WI38 (cell line): ENCODE data around the gene GAS2.

Experiments used
- H3K4me3 ChIP-seq: 2 replicates; pipeline ENCODE4 v1.5.1; 2011; ENCODE audit warnings: low read depth, mild to moderate bottlenecking, control low read depth, low read length
- TF ChIP-seq, protein P1 (sequence below): IDR thresholded peaks from 2 replicates; pipeline ENCODE4 v1.5.1; 2012; ENCODE audit warnings: low read depth, mild to moderate bottlenecking, control low read depth, low read length

Gene GAS2

GRCh38 chr11:22764735-22765134 lies 98.3 kb downstream of the GAS2 start:
- no peak overlapping the region for H3K4me3 ChIP-seq
- TF ChIP-seq, protein P1, sequence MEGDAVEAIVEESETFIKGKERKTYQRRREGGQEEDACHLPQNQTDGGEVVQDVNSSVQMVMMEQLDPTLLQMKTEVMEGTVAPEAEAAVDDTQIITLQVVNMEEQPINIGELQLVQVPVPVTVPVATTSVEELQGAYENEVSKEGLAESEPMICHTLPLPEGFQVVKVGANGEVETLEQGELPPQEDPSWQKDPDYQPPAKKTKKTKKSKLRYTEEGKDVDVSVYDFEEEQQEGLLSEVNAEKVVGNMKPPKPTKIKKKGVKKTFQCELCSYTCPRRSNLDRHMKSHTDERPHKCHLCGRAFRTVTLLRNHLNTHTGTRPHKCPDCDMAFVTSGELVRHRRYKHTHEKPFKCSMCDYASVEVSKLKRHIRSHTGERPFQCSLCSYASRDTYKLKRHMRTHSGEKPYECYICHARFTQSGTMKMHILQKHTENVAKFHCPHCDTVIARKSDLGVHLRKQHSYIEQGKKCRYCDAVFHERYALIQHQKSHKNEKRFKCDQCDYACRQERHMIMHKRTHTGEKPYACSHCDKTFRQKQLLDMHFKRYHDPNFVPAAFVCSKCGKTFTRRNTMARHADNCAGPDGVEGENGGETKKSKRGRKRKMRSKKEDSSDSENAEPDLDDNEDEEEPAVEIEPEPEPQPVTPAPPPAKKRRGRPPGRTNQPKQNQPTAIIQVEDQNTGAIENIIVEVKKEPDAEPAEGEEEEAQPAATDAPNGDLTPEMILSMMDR: no peak

DNA sequence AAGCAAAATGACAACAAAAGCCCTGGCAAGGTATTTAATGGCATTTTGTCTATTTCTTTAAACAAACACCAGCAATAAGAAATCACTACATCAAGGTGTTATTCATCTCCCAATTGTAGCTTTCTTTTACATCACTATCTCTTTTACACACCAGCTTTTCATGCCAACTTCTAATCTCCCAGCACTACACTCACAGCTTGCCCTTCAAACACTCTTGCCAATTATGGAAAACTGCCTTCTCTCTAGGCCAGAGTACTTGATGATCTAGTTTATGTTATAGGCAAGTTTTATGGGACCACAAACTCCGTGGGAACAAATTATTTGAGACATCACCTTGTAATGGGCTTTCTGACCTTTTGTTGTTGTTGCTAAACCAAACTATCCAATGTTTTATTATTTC lies 101.9 kb downstream of the GAS2 start:
- TF ChIP-seq, protein P1: no peak

GRCh38 chr11:22769081-22769480 lies 102.7 kb downstream of the GAS2 start:
- TF ChIP-seq, protein P1: no peak
- H3K4me3 ChIP-seq: no peak overlapping the region

More for the DNA sequence above, 101.9 kb downstream of the GAS2 start:
- no peak overlapping the region for H3K4me3 ChIP-seq

- no peak overlapping the region for H3K4me3 ChIP-seq
- TF ChIP-seq, protein P1: no peak
Observed at GRCh38 chr11:22774716-22775115, 108.3 kb downstream of the GAS2 start.

DNA sequence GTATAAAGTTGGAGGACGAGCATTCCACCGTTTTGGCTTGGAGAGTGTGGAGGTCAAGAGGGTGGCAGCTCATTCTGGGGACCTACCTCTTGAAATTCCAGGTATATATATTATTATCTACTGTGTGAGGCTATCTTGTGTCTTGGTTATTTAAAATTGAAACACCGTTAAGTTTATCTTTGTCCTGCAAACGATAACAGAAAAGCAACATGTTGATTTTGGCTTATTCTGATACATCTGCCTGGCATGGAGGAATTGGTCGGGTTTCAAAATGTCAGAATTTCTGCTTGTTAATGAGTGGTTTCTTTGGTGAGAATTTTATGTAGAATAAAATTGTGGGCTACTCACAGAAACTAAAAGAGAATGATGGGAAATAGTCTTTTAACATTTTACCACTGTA lies 108.8 kb downstream of the GAS2 start:
- TF ChIP-seq, protein P1: no peak
- no peak overlapping the region for H3K4me3 ChIP-seq

GRCh38 chr11:22778642-22779041 lies 112.2 kb downstream of the GAS2 start:
- no peak overlapping the region for H3K4me3 ChIP-seq
- TF ChIP-seq, protein P1: no peak

- TF ChIP-seq, protein P1: no peak
Observed at GRCh38 chr11:22779850-22780249, 113.4 kb downstream of the GAS2 start.

More at GRCh38 chr11:22779850-22780249, 113.4 kb downstream of the GAS2 start:
- no peak overlapping the region for H3K4me3 ChIP-seq
